Nephron (organoid): ENCODE results near the gene BCDIN3D.

Source experiments
- H3K27ac Mint-ChIP-seq, 3 experiments: 2 replicates each; pipeline ENCODE4 v1.8.0; 2020; ENCODE audit warnings: mixed read lengths in 3 of 3, mild to moderate bottlenecking in 2 of 3, moderate library complexity in 1 of 3
- H3K27me3 Mint-ChIP-seq: 2 replicates; pipeline ENCODE4 v1.8.0; 2021; ENCODE audit warnings: low read depth, mild to moderate bottlenecking, moderate library complexity, mixed read lengths
- H3K36me3 Mint-ChIP-seq: 2 replicates; pipeline ENCODE4 v1.8.0; 2020; ENCODE audit warnings: low read depth, mixed read lengths
- H3K4me1 Mint-ChIP-seq: 2 replicates; pipeline ENCODE4 v1.8.0; 2020; ENCODE audit warnings: mixed read lengths
- H3K4me3 Mint-ChIP-seq, 3 experiments: 2 replicates each; pipeline ENCODE4 v1.8.0; 2020; ENCODE audit warnings: mild to moderate bottlenecking in 3 of 3, mixed read lengths in 3 of 3, moderate library complexity in 2 of 3
- H3K9me3 Mint-ChIP-seq: 2 replicates; pipeline ENCODE4 v1.8.0; 2020; ENCODE audit warnings: mixed read lengths
- TF ChIP-seq, protein P1 (sequence below), 3 experiments: fragments of 200-600 bp; sonication (generic); IDR thresholded peaks; one replicate each; pipeline ENCODE4 v1.5.0; 2021; ENCODE audit warnings: antibody characterized with exemption in 3 of 3; ENCODE audit not compliant: unreplicated experiment in 3 of 3

The BCDIN3D gene

DNA sequence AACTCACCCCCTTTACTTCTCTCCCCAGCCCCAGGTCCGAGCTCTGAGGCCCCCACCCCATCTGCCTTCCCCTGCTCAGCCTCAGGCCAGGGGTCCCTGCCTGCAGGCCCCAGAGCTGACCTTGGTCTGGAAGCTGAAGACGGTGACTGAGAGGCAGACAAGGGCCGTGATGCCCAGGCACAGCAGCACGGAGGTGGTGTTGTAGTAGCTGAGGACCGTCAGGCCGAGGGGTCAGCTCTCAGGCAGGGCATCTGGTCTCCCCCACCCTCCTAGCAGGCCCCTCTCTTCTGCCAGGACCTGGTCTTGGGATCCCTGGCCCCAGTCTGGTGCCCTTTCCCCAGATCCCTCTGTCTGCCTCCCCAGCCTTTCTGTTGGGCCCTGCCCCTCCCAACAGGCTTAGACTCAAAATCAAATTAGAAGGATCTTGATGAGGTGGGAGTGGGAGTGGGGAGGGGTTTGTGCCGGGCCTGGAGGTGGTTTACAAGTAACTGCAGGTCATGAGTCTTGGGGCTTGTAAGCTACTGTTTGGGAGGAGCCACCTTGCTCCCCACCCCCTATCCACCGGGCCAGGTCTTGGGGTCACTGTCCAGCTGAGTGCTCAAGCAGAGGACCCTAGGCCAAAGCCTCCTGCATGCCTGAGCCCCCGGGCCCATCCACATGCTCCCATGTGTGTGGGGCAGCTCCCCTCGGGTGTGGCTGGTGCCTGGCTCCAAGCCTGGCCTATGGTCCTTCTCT, 46.6 kb upstream of the BCDIN3D start:
- H3K9me3 Mint-ChIP-seq: no peaks in the 10 kb centered on the region
- no peak overlapping the region for H3K4me3 Mint-ChIP-seq
- no peaks in the 10 kb centered on the region for H3K36me3 Mint-ChIP-seq
- H3K4me1 Mint-ChIP-seq: peaks cover 18% of the 10 kb centered on the region
- H3K27me3 Mint-ChIP-seq: peaks cover 32% of the 10 kb centered on the region
- H3K27ac Mint-ChIP-seq: no peak overlapping the region
- TF ChIP-seq, protein P1, sequence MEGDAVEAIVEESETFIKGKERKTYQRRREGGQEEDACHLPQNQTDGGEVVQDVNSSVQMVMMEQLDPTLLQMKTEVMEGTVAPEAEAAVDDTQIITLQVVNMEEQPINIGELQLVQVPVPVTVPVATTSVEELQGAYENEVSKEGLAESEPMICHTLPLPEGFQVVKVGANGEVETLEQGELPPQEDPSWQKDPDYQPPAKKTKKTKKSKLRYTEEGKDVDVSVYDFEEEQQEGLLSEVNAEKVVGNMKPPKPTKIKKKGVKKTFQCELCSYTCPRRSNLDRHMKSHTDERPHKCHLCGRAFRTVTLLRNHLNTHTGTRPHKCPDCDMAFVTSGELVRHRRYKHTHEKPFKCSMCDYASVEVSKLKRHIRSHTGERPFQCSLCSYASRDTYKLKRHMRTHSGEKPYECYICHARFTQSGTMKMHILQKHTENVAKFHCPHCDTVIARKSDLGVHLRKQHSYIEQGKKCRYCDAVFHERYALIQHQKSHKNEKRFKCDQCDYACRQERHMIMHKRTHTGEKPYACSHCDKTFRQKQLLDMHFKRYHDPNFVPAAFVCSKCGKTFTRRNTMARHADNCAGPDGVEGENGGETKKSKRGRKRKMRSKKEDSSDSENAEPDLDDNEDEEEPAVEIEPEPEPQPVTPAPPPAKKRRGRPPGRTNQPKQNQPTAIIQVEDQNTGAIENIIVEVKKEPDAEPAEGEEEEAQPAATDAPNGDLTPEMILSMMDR (IDR thresholded peaks at IDR 0.05; ENCODE audit: unreplicated experiment in 3 of 3): no peak

DNA sequence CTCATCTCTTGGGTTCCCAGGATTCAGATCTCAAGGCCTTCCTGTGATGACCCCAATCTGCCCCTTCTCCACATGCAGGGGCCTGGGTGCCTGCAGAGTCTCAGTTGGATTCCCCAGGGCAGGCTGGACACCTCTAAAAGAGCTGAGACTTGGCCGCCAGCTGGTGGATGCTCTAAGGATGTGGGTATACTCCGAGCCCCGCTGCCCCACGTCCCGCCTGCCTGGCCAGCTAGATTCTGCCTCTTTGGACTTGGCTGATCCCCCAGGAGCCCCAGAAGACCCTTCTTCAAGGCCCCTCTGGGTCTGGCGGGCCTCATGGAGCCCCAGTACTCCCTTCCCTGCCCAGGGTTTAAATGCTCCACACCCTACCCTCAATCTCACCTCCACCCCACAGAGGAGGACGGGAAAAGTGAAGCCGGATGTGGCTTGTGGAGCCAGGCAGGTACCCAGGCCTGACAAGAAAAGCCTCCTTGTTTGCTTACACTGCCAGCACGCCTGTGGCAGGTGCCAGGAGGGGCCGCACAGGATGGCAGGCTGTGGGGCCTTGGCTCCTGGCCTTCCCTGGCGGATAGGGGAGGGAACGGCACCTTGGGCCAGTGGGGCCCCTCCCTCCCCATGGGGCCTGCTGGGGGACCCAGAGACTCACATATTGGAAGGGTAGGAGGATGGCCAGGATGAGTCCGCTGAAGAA, 45.7 kb upstream of the BCDIN3D start:
- H3K9me3 Mint-ChIP-seq: no peaks in the 10 kb centered on the region
- H3K4me1 Mint-ChIP-seq: peaks cover 17% of the 10 kb centered on the region
- H3K4me3 Mint-ChIP-seq: no peak overlapping the region
- H3K27ac Mint-ChIP-seq: no peak overlapping the region
- no peaks in the 10 kb centered on the region for H3K36me3 Mint-ChIP-seq
- TF ChIP-seq, protein P1 (IDR thresholded peaks at IDR 0.05; ENCODE audit: unreplicated experiment in 3 of 3): no peak
- peaks cover 34% of the 10 kb centered on the region for H3K27me3 Mint-ChIP-seq

DNA sequence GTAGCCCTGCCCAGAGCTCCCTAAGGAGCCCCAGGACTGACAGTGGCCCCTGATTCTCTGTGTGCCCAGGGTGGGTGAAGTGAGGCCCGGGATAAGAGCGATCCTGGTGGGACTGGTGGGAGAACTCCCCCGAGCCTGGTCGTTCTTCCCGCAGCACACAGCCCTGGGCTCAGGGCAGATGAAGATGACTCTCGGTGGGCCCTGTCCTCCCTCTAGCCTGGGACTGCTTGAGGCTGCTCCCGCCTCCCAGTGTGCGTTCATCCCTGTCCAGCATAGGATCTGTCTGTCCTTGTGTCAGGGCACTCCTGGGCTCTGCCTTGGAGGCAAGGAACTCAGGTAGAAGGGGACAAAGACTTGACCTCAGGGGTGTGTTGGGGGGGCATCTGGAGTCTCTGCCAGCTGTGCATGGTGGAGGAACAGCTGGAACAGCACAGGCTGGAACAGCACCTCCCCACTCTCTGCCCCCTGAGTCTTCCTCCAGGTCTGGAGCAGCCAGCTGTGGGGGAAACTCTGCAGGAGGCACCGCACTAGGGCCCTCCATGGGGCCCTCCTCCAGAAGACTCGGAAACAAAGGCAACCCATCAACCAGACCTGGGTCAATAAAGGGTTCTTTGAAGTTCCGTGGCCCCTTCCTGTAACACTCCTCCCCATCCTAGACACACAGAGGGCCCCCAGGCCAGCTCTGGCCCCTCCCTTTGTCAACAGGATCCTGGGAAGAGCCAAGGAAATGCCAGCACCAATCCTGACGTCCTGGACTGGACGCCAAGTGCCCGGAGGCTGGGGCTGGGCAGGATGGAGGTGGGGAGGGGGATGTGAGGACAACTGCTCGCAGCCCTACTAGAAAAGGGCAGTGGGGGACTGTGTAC, 44.9 kb upstream of the BCDIN3D start:
- H3K4me3 Mint-ChIP-seq: no peak overlapping the region

DNA sequence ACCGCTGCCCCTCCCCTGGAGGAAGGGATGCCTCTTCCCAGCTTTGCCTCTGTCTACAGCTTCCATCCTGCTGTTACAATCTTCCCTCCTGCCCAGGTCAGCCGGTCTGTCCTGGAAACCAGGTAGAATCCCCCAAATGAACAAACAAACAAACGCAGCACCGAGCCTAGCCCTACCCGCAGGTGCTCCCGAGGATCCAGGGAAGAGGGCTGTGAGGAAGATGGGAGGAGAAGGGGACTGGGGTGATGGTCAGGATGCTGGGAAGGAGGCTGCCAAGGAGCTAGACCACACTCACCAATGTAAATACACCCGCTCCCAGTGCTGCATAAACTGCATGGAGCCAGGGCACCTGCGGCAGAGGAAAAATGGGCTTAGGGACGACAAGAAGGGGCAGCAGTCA, 44.2 kb upstream of the BCDIN3D start:
- Mint-ChIP-seq H3K27ac (no peak overlapping the region), H3K9me3 (no peaks in the 10 kb centered on the region), H3K4me3 (no peak overlapping the region), H3K27me3 (peaks cover 35% of the 10 kb centered on the region), H3K4me1 (peaks cover 10% of the 10 kb centered on the region), H3K36me3 (no peaks in the 10 kb centered on the region)
- TF ChIP-seq, protein P1 (IDR thresholded peaks at IDR 0.05; ENCODE audit: unreplicated experiment in 3 of 3): no peak

More for the DNA sequence above, 44.9 kb upstream of the BCDIN3D start:
- Mint-ChIP-seq H3K36me3 (no peaks in the 10 kb centered on the region), H3K4me1 (peaks cover 17% of the 10 kb centered on the region), H3K27me3 (peaks cover 36% of the 10 kb centered on the region), H3K27ac (no peak overlapping the region), H3K9me3 (no peaks in the 10 kb centered on the region)
- TF ChIP-seq, protein P1 (IDR thresholded peaks at IDR 0.05; ENCODE audit: unreplicated experiment in 3 of 3): no peak

DNA sequence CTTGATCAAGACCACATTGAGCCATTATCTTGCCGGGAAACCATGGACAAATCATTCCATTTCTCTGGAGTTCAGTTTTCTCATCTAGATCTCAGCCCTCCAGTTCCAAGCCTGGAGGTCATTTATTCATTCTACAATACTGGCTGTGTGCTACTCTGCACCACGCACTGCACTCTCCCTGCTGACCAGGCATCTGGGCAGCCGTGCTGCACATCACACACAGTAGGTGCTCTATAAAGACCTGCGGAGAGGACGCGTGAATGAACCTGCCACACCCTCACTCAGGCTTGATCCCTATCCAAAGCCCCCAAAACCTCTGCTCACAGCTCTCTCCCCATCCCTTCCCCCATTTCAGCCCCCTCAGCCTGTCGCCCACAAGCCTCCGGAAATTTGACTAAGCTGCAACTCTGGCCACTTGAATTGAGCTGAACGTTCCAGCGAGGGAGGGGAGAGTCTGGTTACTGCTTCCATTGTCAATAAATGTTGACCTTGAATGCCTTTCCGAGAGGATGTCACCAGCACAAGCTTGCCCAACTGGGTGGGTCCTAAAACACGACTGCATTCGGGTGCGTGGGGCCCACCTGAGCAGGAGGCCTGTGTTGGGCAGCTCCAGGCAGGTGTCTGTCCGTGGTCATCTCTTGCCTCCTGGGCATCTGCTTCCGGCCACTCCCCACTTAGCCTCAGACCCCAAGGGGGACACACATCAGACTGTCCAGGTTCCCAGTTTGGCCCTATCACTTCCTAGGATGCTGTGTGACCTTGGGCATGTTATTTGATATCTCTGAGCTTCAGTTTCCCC, 43.0 kb upstream of the BCDIN3D start:
- H3K4me1 Mint-ChIP-seq: peaks cover 9% of the 10 kb centered on the region
- no peaks in the 10 kb centered on the region for H3K9me3 Mint-ChIP-seq
- no peaks in the 10 kb centered on the region for H3K36me3 Mint-ChIP-seq
- TF ChIP-seq, protein P1 (IDR thresholded peaks at IDR 0.05; ENCODE audit: unreplicated experiment in 3 of 3): no peak
- H3K4me3 Mint-ChIP-seq: no peak overlapping the region
- H3K27ac Mint-ChIP-seq: peak overlapping the region in 1 of 3 experiments; percentile 37
- peaks cover 34% of the 10 kb centered on the region for H3K27me3 Mint-ChIP-seq
